Stimulated activated effector memory CD8-positive, alpha-beta T cell treated with anti-CD3 and anti-CD28 coated beads, Interleukin-12 subunit alpha, Interleukin-12 subunit beta, amount 100 ng/mL, for 72 hours (primary cell): Measurements from ENCODE around the gene LONRF2.

Experiments used
- ATAC-seq: fragments of 150-1000 bp; cut with Tn5 transposase; 2 replicates; pipeline ENCODE4 v1.10.0; 2021
- DNase-seq, 2 donors: peaks; one replicate each; pipeline ENCODE4 v3.0.0; 2021 to 2022; ENCODE audit warnings: low spot score in 2 of 2
- H3K27ac Mint-ChIP-seq: one replicate; pipeline ENCODE4 v1.8.0; 2022; ENCODE audit warnings: mild to moderate bottlenecking, mixed read lengths
- H3K36me3 Mint-ChIP-seq: one replicate; pipeline ENCODE4 v1.8.0; 2022; ENCODE audit warnings: mild to moderate bottlenecking, mixed read lengths
- H3K4me1 Mint-ChIP-seq: one replicate; pipeline ENCODE4 v1.8.0; 2022; ENCODE audit warnings: mixed read lengths
- H3K4me3 Mint-ChIP-seq: one replicate; pipeline ENCODE4 v1.8.0; 2022; ENCODE audit warnings: mild to moderate bottlenecking, mixed read lengths
- H3K9me3 Mint-ChIP-seq: one replicate; pipeline ENCODE4 v1.8.0; 2022; ENCODE audit warnings: mixed read lengths

The LONRF2 gene

DNA sequence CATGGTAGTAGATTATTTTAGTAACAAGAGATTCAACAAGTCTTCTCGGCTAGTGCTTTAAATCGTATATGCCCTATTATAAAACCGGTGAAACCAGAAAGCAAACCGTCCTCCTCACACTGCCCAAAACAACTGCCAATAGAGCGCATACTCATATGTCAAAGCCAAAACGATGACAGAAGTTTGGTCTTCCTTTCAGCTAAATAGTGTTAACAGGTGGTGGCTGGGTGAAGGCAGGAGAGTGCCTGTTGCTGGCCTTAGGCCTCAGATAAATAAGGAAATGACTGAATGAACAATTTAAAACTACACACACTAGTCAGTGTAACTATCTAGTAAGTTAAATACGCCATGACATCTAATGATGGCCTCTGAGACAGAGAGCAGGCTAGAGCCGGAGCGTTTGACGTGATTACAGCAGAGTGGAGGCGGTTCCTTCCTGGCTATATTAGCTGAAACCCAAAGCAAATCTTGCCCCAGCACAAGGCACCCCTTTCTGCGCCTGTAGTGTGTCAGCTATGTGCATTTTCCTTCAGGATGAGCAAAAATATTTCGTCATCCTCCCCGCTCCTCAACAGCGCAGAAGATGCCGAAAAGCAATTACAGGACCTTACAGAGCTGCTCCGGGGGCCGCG, 1.6 kb downstream of the LONRF2 start:
- Mint-ChIP-seq H3K27ac (no peak overlapping the region), H3K36me3 (no peaks in the 10 kb centered on the region), H3K4me1 (no peaks in the 10 kb centered on the region), H3K4me3 (no peak overlapping the region), H3K9me3 (peaks cover 14% of the 10 kb centered on the region)
- ATAC-seq, result no peak
- no peak for DNase-seq

DNA sequence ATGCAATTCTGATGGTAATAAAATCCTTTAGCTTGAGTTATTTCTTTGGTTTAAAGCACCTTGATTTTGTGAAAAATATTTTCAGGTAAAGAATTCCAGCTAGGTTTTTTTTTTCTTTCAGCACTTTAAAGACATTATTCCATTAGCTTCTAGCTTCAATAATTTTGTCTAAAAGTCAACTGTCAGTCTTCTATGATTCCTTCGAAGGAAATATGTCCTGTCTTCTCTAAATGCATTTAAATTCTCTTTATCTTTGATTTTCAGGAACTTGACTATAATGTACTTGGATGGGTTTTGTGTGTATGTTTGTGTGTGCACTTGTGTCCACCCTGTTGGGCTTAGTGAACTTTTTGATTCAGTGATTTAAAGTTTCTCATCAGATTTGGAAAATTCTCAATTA, 4.7 kb downstream of the LONRF2 start:
- no peak for DNase-seq
- no peak overlapping the region for H3K4me3 Mint-ChIP-seq
- H3K9me3 Mint-ChIP-seq, result peaks cover 14% of the 10 kb centered on the region
- H3K4me1 Mint-ChIP-seq, result no peaks in the 10 kb centered on the region
- no peaks in the 10 kb centered on the region for H3K36me3 Mint-ChIP-seq
- ATAC-seq, result no peak
- H3K27ac Mint-ChIP-seq, result no peak overlapping the region

DNA sequence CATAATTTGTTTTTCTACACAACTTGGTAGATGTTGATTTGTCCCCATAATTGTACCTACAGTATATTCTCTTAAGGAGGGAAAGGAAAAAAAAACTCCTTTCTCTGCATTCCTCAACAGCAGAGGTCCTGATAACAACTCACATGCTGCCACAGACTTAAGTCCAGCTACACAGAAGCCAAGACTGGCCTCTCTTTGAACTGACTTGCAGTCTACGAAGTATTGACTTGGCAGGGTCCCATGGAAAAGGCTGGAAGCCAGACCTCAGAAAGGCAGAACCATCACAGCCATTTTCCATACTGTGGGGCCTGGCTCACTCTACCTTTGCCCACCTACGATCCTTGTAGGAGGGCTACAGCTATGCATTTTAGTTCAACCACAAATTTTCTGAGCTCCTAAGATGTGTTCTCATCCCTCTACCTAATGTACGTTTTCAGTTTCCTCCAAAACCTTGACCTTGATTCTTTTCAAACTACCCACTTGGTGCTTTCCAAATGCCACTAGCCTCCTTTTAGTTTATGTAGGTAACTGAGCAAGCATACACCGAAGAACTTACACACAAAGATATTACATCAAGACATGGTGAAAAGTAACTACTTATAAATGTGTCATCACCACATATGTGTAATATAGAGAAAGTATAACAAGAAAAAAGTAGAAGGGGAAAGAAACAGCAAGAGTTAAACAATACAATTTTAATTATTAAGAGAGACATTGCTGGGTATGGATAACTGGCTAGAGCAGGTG, 12.2 kb downstream of the LONRF2 start:
- H3K36me3 Mint-ChIP-seq, result no peaks in the 10 kb centered on the region
- ATAC-seq (peak; percentile 34), DNase-seq (no peak)
- H3K27ac Mint-ChIP-seq, result no peak overlapping the region
- no peaks in the 10 kb centered on the region for H3K4me1 Mint-ChIP-seq
- H3K4me3 Mint-ChIP-seq, result no peak overlapping the region
- H3K9me3 Mint-ChIP-seq, result no peaks in the 10 kb centered on the region

DNA sequence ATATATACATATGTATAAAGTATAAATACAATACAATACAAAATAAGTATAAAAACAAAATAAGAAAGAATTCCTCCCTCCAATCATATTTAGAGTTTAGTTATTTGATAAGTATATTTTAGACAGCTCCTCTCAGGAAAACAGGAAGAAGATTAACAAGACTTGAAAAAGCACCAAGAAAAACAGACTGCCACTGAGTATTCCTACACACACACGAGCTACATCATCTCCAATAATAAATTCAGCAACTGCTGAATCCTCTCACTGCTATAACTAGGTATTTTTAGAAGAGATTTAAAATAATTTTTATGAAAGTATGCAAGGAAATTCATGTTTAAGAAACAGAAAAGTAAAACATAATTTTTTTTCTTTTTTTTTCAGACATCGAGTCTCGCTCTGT, 13.0 kb downstream of the LONRF2 start:
- no peak overlapping the region for H3K27ac Mint-ChIP-seq
- ATAC-seq (no peak), DNase-seq (no peak)
- no peaks in the 10 kb centered on the region for H3K4me1 Mint-ChIP-seq
- H3K9me3 Mint-ChIP-seq, result no peaks in the 10 kb centered on the region
- H3K36me3 Mint-ChIP-seq, result no peaks in the 10 kb centered on the region
- no peak overlapping the region for H3K4me3 Mint-ChIP-seq

DNA sequence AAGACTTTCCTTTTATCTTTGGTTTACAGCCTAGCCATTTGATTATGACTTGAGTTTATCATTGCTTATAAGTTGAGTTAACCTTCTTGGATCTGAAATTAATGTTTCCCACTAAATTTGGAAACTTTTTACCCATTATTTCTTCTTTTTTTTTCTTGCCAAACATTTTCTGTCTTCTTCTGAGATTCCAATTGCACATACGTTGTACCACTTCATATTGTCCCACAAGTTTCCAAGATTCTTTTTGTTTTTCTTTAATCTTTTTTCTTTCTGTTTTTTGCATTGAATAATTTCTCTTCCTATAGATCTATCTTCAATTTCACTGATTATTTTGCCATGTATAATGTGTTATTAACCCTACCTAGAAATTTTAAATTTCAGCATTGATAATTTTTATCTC, 18.6 kb downstream of the LONRF2 start:
- Mint-ChIP-seq H3K9me3 (no peaks in the 10 kb centered on the region), H3K4me1 (no peaks in the 10 kb centered on the region), H3K36me3 (no peaks in the 10 kb centered on the region), H3K4me3 (no peak overlapping the region), H3K27ac (no peak overlapping the region)
- no peak for DNase-seq
- no peak for ATAC-seq

DNA sequence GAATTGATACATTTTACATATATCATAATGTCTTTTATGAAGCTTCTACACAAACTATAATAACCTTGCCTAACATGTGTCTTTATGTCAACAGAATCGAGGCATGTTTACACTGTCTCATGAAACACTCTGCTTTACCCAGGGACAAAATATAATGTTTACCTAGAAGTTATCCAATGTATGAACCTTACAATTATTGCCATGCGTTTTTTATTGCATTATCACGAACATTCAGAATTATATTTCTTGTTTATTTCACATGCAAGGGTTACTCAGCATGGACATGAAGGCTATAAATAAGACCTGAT, 19.8 kb downstream of the LONRF2 start:
- no peaks in the 10 kb centered on the region for H3K9me3 Mint-ChIP-seq
- H3K27ac Mint-ChIP-seq, result no peak overlapping the region
- ATAC-seq, result no peak
- H3K4me3 Mint-ChIP-seq, result no peak overlapping the region
- no peak for DNase-seq
- no peaks in the 10 kb centered on the region for H3K4me1 Mint-ChIP-seq
- H3K36me3 Mint-ChIP-seq, result no peaks in the 10 kb centered on the region

DNA sequence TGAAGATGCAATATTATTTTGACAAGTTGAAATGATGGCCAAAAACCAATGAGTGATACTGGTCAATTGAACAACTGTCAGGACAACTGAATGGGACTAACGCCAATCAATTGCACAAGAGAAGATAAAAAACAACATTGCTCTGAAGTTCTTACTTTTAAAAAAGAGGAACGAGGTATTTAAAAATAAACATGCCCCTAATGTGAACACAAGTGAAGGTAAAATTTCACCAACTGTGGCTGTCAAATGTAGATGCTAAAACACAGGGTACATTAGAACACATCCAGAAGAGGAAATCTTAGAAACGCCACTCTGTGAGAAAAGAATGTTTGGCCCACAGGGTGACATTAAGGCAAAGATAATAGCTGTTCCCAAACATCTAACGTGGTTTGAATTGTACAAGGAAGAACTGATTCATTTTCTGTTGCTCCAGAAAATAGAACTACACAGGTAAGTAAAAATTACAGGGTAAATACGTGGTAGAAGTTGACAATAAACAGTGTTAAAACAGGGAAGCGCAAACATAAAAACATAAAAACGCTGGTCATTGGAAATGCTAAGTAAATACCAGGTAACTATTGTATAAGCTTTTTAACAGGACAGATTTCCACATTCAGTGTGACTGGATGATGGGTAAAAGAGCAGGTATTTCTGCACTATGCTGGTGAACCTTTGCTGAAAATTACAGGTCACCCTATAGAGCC, 20.3 kb downstream of the LONRF2 start:
- no peaks in the 10 kb centered on the region for H3K9me3 Mint-ChIP-seq
- H3K27ac Mint-ChIP-seq, result no peak overlapping the region

DNA sequence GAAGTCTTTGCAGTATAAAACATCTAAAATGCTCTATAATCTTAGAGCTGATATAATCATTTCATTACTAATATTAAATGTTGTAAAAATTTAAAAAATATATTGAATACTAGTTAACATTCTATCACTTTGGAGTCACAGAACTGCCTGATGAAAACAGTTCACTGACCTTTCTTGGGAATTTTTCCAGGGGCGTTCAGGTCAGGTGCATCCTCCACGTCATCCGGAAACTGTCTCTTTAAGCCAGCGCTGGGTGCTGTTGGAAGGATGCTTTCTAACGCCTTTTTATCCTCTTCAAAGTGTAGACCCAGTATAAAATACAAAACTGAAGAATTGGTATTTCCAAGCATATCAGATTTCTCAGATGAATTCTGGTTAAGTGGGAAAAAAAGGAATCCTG, 22.8 kb downstream of the LONRF2 start:
- no peak for ATAC-seq
- no peak overlapping the region for H3K27ac Mint-ChIP-seq
- no peaks in the 10 kb centered on the region for H3K36me3 Mint-ChIP-seq

More for the DNA sequence above, 20.3 kb downstream of the LONRF2 start:
- H3K4me1 Mint-ChIP-seq, result no peaks in the 10 kb centered on the region
- no peak for DNase-seq
- no peaks in the 10 kb centered on the region for H3K36me3 Mint-ChIP-seq
- no peak overlapping the region for H3K4me3 Mint-ChIP-seq
- ATAC-seq, result no peak

DNA sequence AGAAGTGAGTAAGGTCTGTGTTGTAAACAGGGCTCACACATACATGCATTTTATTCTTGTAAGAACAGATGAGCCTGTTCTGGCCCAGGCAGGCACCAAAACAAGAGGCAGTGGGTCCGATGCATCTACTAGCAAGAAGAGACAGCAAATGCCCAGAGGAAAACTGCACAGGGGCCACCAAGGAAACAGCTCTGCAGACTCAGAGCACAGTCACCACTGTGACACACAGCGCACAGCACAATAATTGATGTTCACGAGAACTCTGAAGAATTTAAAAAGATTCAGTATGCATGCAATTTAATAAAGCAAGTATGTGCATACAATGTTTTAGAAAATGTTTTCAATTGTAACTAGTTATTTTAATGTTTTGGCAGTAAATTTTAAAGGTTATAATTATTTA, 24.8 kb downstream of the LONRF2 start:
- Mint-ChIP-seq H3K4me3 (no peak overlapping the region), H3K9me3 (no peaks in the 10 kb centered on the region), H3K36me3 (no peaks in the 10 kb centered on the region), H3K4me1 (no peaks in the 10 kb centered on the region), H3K27ac (no peak overlapping the region)
- DNase-seq (no peak), ATAC-seq (no peak)

More for the DNA sequence above, 22.8 kb downstream of the LONRF2 start:
- Mint-ChIP-seq H3K4me3 (no peak overlapping the region), H3K4me1 (no peaks in the 10 kb centered on the region), H3K9me3 (no peaks in the 10 kb centered on the region)
- no peak for DNase-seq

DNA sequence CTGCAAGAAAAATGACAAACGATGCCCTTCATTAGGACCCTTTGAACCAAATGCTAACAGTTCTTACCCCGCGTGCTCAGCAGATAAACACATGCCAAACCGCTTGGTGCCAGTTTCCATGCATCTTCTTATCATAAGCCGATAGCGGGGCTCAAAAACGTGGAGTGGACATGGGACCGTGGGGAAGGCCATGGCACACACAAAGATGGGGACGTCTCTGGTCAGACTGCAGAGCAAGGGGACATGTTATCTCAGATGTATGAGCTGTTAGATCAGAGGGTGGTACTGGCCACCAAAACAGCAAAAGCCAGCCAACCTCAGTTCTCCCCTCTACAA, 28.2 kb downstream of the LONRF2 start:
- Mint-ChIP-seq H3K27ac (no peak overlapping the region), H3K9me3 (no peaks in the 10 kb centered on the region), H3K4me3 (no peak overlapping the region), H3K36me3 (no peaks in the 10 kb centered on the region), H3K4me1 (no peaks in the 10 kb centered on the region)
- DNase-seq, result no peak
- no peak for ATAC-seq

DNA sequence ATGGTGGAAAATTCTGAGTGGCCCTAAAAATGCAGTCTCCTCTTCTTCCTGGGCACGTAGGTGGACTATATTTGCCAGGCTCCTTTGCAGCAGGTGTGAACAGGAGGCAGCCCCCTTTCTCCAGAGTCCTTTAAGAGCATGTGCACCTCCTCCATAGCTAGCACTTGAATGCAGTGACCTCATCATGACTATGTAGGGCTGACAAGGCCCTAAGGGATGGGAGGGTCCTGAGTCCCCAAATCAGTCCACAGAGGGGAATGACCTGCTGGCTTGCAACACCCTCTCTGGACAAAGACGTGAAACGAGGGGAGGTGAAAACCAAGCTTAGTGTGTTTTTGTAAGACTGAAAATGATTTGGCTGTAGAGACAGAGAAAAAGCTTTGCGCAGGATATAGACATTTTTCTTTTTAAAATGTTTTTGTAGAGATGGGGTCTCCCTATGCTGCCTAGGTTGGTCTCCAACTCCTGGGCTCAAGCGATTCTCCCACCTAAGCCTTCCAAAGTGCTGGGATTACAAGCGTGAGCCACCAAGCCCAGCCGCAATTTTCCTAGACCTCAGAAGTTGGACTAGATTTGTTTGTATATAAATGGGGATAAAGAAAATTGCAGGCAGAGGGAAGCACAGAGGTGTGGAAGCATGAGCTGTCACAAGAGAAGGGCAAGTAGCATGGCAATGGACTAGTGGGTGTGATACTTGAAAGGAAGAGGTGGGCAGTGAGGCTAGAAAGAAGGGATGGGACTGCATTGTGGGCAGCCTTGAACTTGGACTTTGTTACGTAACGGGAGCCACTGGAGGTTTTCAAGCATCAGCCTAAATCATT, 28.8 kb downstream of the LONRF2 start:
- Mint-ChIP-seq H3K9me3 (no peaks in the 10 kb centered on the region), H3K4me1 (no peaks in the 10 kb centered on the region), H3K36me3 (no peaks in the 10 kb centered on the region), H3K4me3 (no peak overlapping the region), H3K27ac (no peak overlapping the region)
- ATAC-seq (no peak), DNase-seq (no peak)

DNA sequence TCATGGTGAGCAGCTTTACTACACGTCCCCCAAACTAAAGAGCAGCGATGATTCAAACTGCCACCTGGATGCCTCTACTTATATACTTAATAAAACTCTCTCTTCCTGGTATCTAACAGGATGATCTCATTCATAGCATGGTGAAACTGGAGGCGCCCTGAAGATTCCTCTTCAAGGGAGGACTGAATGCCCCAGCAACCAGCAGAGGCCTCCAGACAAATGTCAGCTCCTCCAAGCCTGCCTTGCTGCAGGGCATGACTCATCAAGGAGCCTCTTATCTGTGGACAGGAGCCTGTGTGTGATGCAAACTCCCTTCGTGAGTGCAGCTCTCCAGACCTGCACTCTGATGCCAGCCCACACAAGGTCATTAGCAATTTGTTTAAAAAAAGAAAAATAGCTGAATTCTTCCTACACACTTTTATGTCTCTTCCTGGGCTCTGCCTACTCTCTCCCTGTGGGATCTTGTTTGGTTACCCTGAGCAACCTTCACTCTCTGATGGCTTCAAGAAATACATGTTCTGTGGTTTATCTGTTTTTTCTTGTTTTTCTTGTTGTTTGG, 30.2 kb downstream of the LONRF2 start:
- Mint-ChIP-seq H3K4me3 (no peak overlapping the region), H3K9me3 (no peaks in the 10 kb centered on the region), H3K4me1 (no peaks in the 10 kb centered on the region), H3K36me3 (no peaks in the 10 kb centered on the region), H3K27ac (no peak overlapping the region)
- DNase-seq (no peak), ATAC-seq (peak; percentile 64)

DNA sequence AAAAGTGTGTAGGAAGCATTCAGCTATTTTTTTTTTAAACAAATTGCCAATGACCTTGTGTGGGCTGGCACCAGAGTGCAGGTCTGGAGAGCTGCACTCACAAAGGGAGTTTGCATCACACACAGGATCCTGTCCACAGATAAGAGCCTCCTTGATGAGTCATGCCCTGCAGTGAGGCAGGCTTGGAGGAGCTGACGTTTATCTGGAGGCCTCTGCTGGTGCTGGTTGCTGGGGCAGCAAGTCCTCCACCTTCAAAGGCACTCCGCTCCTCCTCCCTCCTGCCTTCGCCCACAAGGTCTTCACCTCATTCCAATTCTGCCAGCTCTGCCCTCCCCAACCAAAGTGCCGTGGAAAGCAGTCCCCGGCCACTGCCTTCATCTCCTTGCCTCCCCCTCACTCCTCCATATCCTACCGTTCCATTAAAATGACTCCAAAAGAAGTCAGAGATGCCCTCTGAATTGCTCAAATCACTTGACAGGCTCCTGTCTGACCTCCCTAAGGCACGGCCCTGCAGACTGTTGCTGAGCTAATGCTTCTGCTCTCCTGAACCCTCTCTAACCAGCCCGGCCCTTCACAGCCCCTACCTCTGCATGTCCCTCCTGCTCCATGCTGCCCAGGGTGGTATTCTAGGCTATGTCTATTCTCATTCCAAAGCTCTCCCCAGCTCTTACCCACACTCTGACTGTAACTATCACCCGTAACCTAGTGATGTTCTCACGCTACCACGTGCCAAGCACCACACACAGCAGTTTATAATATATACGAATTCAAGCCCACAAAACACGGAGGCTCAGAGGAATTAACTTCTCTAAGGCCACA, 30.9 kb downstream of the LONRF2 start:
- Mint-ChIP-seq H3K4me1 (no peaks in the 10 kb centered on the region), H3K4me3 (no peak overlapping the region)

DNA sequence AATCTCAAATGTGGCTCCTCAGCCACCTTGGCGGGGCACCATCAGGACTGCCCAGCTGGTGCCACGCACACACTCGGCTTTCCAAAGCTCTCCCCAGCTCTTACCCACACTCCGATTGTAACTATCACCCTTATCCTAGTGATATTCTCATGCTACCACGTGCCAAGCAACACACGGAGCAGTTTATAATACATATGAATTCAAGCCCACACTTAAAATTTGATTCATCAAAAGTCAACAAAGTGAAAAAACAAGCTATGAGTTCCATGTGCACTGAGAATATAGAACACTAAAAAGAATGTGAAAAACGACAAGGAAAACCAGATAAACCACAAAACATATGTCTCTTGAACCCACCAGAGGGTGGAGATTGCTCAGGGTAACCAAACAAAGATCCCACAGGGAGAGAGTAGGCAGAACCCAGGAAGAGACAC, 31.6 kb downstream of the LONRF2 start:
- no peak for ATAC-seq
- H3K4me3 Mint-ChIP-seq, result no peak overlapping the region
- no peaks in the 10 kb centered on the region for H3K36me3 Mint-ChIP-seq
- no peak overlapping the region for H3K27ac Mint-ChIP-seq
- DNase-seq, result no peak
- H3K4me1 Mint-ChIP-seq, result no peaks in the 10 kb centered on the region
- no peaks in the 10 kb centered on the region for H3K9me3 Mint-ChIP-seq

More for the DNA sequence above, 30.9 kb downstream of the LONRF2 start:
- Mint-ChIP-seq H3K9me3 (no peaks in the 10 kb centered on the region), H3K27ac (no peak overlapping the region), H3K36me3 (no peaks in the 10 kb centered on the region)
- no peak for DNase-seq
- ATAC-seq, result peak; percentile 89
